ENCODE data around the gene FOXP2. TPM values are rescaled to one million over a fixed set of nuclear protein-coding genes. Genes with fewer than 3 reads are reported as not detected.

FOXP2 gene
- total and polyA plus RNA-seq, 2 donors (not counting 1 experiment from before 2014, with no cell fraction given): not detected

GRCh38 chr7:114418117-114418516 is 3.5 kb downstream of the FOXP2 start:
- Mint-ChIP-seq H3K9me3 (ENCODE audit: insufficient read depth) (no peaks in the 10 kb centered on the region), H3K4me3 (no peak overlapping the region), H3K27ac (no peak overlapping the region), H3K4me1 (no peaks in the 10 kb centered on the region), H3K27me3 (no peaks in the 10 kb centered on the region)
- Histone ChIP-seq H3K9me3 (ENCODE audit: control extremely low read depth in 1 of 3, control insufficient read depth in 2 of 3, insufficient read depth in 1 of 3, low read length in 2 of 3) (no peaks in the 10 kb centered on the region), H3K9ac (ENCODE audit: low read length) (no peak overlapping the region), H3K4me3 (ENCODE audit: control extremely low read depth in 1 of 5, extremely low read depth in 1 of 5, insufficient read depth in 1 of 5, low read depth in 2 of 5, low read length in 4 of 5) (no peak overlapping the region), H3K79me2 (ENCODE audit: control insufficient read depth, insufficient read depth, low read length) (no peaks in the 10 kb centered on the region), H3K36me3 (replicated peaks in 1 of 2; ENCODE audit: control extremely low read depth in 1 of 2, control insufficient read depth in 1 of 2, extremely low read depth in 1 of 2, insufficient read depth in 2 of 2, low read length in 1 of 2) (no peaks in the 10 kb centered on the region), H3K4me2 (replicated peaks; ENCODE audit: low read depth, low read length, poor library complexity, severe bottlenecking) (no peak overlapping the region), H3K27ac (ENCODE audit: low read length in 2 of 2) (no peak overlapping the region), H3K27me3 (replicated peaks in 1 of 4; ENCODE audit: control extremely low read depth in 1 of 4, control insufficient read depth in 3 of 4, insufficient read depth in 4 of 4, low read length in 3 of 4) (no peaks in the 10 kb centered on the region), H2AFZ (ENCODE audit: insufficient read depth, low read depth, low read length, poor library complexity, severe bottlenecking) (no peak overlapping the region), H3K4me1 (ENCODE audit: control insufficient read depth in 2 of 2, insufficient read depth in 2 of 2, low read length in 2 of 2) (no peaks in the 10 kb centered on the region), H4K20me1 (ENCODE audit: control insufficient read depth, insufficient read depth, low read length, poor library complexity, severe bottlenecking) (no peaks in the 10 kb centered on the region)
- no peak for DNase-seq
- ChIA-PET POLR2A (no interaction called here), CTCF (no interaction called here)
- intact Hi-C loops (cut with micrococcal nuclease): no loop called here
- no peak for TF ChIP-seq CTCF (IDR thresholded peaks at IDR 0.05)
- no peak for TF ChIP-seq EZH2 (IDR thresholded peaks at IDR 0.05; ENCODE audit: borderline replicate concordance, insufficient read depth, low read depth, low read length, poor library complexity, severe bottlenecking)
- no peak for ATAC-seq (ENCODE audit: low read depth)
- no CpG with 5 or more reads among the region's 4 CpGs for WGBS (ENCODE audit: insufficient coverage)

GRCh38 chr7:114419441-114420272 is 5.0 kb downstream of the FOXP2 start:
- 95% methylated on average over 6 of the region's 8 CpGs for WGBS (ENCODE audit: insufficient coverage)
- no peaks in the 10 kb centered on the region for H3K79me2 ChIP-seq (ENCODE audit: control insufficient read depth, insufficient read depth, low read length)
- H3K27ac ChIP-seq (ENCODE audit: low read length in 2 of 2): no peak overlapping the region
- no peak overlapping the region for H3K4me3 ChIP-seq (ENCODE audit: control extremely low read depth in 1 of 5, extremely low read depth in 1 of 5, insufficient read depth in 1 of 5, low read depth in 2 of 5, low read length in 4 of 5)
- ChIA-PET CTCF (interaction anchor here (1.0 kb wide), 1 partner anchor 8 kb away, joined by 3 read pairs; no protein-coding TSS in a partner anchor), POLR2A (no interaction called here)
- Mint-ChIP-seq H3K27me3 (no peaks in the 10 kb centered on the region), H3K27ac (no peak overlapping the region), H3K9me3 (ENCODE audit: insufficient read depth) (no peaks in the 10 kb centered on the region), H3K4me1 (no peaks in the 10 kb centered on the region), H3K4me3 (no peak overlapping the region)
- no peaks in the 10 kb centered on the region for H3K4me1 ChIP-seq (ENCODE audit: control insufficient read depth in 2 of 2, insufficient read depth in 2 of 2, low read length in 2 of 2)
- TF ChIP-seq EZH2 (IDR thresholded peaks at IDR 0.05; ENCODE audit: borderline replicate concordance, insufficient read depth, low read depth, low read length, poor library complexity, severe bottlenecking) (no peak), CTCF (IDR thresholded peaks at IDR 0.05) (no peak)
- no peak overlapping the region for H2AFZ ChIP-seq (ENCODE audit: insufficient read depth, low read depth, low read length, poor library complexity, severe bottlenecking)
- H4K20me1 ChIP-seq (ENCODE audit: control insufficient read depth, insufficient read depth, low read length, poor library complexity, severe bottlenecking): no peaks in the 10 kb centered on the region
- no peak overlapping the region for H3K9ac ChIP-seq (ENCODE audit: low read length)
- no peak for ATAC-seq (ENCODE audit: low read depth)
- no peak overlapping the region for H3K4me2 ChIP-seq (replicated peaks; ENCODE audit: low read depth, low read length, poor library complexity, severe bottlenecking)
- H3K27me3 ChIP-seq (replicated peaks in 1 of 4; ENCODE audit: control extremely low read depth in 1 of 4, control insufficient read depth in 3 of 4, insufficient read depth in 4 of 4, low read length in 3 of 4): no peaks in the 10 kb centered on the region
- no peak for DNase-seq
- H3K9me3 ChIP-seq (ENCODE audit: control extremely low read depth in 1 of 3, control insufficient read depth in 2 of 3, insufficient read depth in 1 of 3, low read length in 2 of 3): no peaks in the 10 kb centered on the region
- H3K36me3 ChIP-seq (replicated peaks in 1 of 2; ENCODE audit: control extremely low read depth in 1 of 2, control insufficient read depth in 1 of 2, extremely low read depth in 1 of 2, insufficient read depth in 2 of 2, low read length in 1 of 2): no peaks in the 10 kb centered on the region
- intact Hi-C loops (cut with micrococcal nuclease): no loop called here

Data from B cell (primary cell).